Prostate gland (tissue), 2 donors: ENCODE measurements around the gene KRT40. TPM values are rescaled to one million over a fixed set of nuclear protein-coding genes. Genes with fewer than 3 reads are reported as not detected.

Experiments
- DNase-seq: peaks from one replicate; pipeline ENCODE4 v3.0.0-alpha.2; 2019; ENCODE audit warnings: low spot score
- H3K27ac ChIP-seq, 2 donors: fragments of 200-600 bp; sonication (generic); 2 replicates each; pipeline ENCODE4 v1.5.1; 2017 to 2019
- H3K27me3 ChIP-seq: fragments of 200-600 bp; sonication (generic); replicated peaks from 2 replicates; pipeline ENCODE4 v1.5.1; 2019; ENCODE audit not compliant: insufficient read depth
- H3K36me3 ChIP-seq, 2 donors: fragments of 200-600 bp; sonication (generic); 1 replicate in 1 of 2; 2 replicates in 1 of 2; pipeline versions ENCODE4 v1.5.1 to v1.8.1; 2017 to 2019
- H3K4me1 ChIP-seq: fragments of 200-600 bp; sonication (generic); replicated peaks from 2 replicates; pipeline ENCODE4 v1.5.1; 2019
- H3K4me3 ChIP-seq, 2 donors: fragments of 200-600 bp; sonication (generic); 2 replicates each; pipeline ENCODE4 v1.5.1; 2017 to 2019
- H3K9me3 ChIP-seq: fragments of 200-600 bp; sonication (generic); 2 replicates; pipeline ENCODE4 v1.5.1; 2017
- POLR2A ChIP-seq: fragments of 450-650 bp; IDR thresholded peaks from one replicate; pipeline ENCODE4 v1.6.1; 2016; ENCODE audit warnings: antibody characterized with exemption, mild to moderate bottlenecking
- POLR2AphosphoS5 ChIP-seq: sonication (generic); formaldehyde crosslinking; IDR thresholded peaks from one replicate; pipeline ENCODE4 v1.6.1; 2017; ENCODE audit warnings: antibody characterized with exemption
- WGBS: methylation state at CpG from one replicate; pipeline ENCODE4 v1.1.5; 2018; 5-methylcytosine and 5-hydroxymethylcytosine counted together
- intact Hi-C: fragments of 100-400 bp; cut with DNase I; formaldehyde crosslinking; loops from one replicate; pipeline ENCODE4 v1.14.2; 2022
- total RNA-seq, 2 donors: library from RNA; depleted of rRNA; stranded (reverse); fragments of >200 nt; gene quantifications; one replicate each; pipeline ENCODE4 v1.1.0, GENCODE V29; 2016
- TF ChIP-seq, protein P1 (sequence below), 4 experiments: fragments of 200-600 bp in 2 of 4; fragments of 450-650 bp in 2 of 4; sonication (generic) in 2 of 4; IDR thresholded peaks; 1 replicate in 3 of 4; 2 replicates in 1 of 4; pipeline ENCODE4 v1.5.1; 2016 to 2019; ENCODE audit warnings: antibody characterized with exemption in 4 of 4, mild to moderate bottlenecking in 2 of 4, moderate library complexity in 2 of 4

Gene KRT40
- total RNA-seq, 2 donors from 2014 or later = 0.74 TPM; not detected in 1

DNA sequence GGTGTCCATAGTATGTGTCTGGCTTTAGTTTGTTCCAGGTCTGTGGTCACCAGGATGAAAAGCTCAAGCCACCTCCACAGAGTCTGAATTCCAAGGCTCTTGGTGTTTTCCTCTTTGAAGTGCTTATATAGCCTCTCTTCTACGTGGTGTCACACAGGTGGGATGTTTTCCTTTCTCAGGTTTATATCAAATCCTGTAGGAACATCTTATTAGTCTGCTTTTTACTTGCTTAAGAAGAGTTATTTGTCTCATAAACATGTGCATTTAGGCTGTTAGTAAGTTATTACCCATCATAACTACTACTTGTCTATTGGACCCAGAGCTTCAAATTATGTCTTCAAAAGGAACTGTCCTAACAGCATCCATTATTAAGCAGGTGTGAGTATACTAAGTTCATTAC, 17.3 kb downstream of the KRT40 start, which contains the start of gene KRT39:
KRT39 (minus strand) TSS at position 101 of the 400 bp plus-strand sequence; CDS start at position 9, 92 bp downstream.
- Histone ChIP-seq H3K27me3 (no peaks in the 10 kb centered on the region), H3K27ac (no peak within 1 kb of the TSS), H3K4me1 (no peaks in the 10 kb centered on the region), H3K36me3 (no peaks in the 10 kb centered on the region), H3K4me3 (no peak within 1 kb of the TSS), H3K9me3 (no peaks in the 10 kb centered on the region)
- WGBS = 72% methylated on average over 1 of the region's 1 CpG
- intact Hi-C loops = no loop called here
- TF ChIP-seq, protein P1, sequence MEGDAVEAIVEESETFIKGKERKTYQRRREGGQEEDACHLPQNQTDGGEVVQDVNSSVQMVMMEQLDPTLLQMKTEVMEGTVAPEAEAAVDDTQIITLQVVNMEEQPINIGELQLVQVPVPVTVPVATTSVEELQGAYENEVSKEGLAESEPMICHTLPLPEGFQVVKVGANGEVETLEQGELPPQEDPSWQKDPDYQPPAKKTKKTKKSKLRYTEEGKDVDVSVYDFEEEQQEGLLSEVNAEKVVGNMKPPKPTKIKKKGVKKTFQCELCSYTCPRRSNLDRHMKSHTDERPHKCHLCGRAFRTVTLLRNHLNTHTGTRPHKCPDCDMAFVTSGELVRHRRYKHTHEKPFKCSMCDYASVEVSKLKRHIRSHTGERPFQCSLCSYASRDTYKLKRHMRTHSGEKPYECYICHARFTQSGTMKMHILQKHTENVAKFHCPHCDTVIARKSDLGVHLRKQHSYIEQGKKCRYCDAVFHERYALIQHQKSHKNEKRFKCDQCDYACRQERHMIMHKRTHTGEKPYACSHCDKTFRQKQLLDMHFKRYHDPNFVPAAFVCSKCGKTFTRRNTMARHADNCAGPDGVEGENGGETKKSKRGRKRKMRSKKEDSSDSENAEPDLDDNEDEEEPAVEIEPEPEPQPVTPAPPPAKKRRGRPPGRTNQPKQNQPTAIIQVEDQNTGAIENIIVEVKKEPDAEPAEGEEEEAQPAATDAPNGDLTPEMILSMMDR (IDR thresholded peaks at IDR 0.05) = no peak
- TF ChIP-seq POLR2A (no peak), POLR2AphosphoS5 (no peak)
- DNase-seq = no peak

- WGBS = 69% methylated on average over 1 of the region's 1 CpG
- Histone ChIP-seq H3K9me3 (no peaks in the 10 kb centered on the region), H3K27ac (no peak overlapping the region), H3K27me3 (no peaks in the 10 kb centered on the region), H3K36me3 (no peaks in the 10 kb centered on the region), H3K4me1 (no peaks in the 10 kb centered on the region), H3K4me3 (no peak overlapping the region)
- DNase-seq = no peak
- intact Hi-C loops = no loop called here
- TF ChIP-seq, protein P1 (IDR thresholded peaks at IDR 0.05) = peak in 3 of 4 experiments; percentile 39 to 47 (median 43)
- TF ChIP-seq POLR2A (no peak), POLR2AphosphoS5 (no peak)
Observed at GRCh38 chr17:40963838-40964237, 20.3 kb downstream of the KRT40 start.

DNA sequence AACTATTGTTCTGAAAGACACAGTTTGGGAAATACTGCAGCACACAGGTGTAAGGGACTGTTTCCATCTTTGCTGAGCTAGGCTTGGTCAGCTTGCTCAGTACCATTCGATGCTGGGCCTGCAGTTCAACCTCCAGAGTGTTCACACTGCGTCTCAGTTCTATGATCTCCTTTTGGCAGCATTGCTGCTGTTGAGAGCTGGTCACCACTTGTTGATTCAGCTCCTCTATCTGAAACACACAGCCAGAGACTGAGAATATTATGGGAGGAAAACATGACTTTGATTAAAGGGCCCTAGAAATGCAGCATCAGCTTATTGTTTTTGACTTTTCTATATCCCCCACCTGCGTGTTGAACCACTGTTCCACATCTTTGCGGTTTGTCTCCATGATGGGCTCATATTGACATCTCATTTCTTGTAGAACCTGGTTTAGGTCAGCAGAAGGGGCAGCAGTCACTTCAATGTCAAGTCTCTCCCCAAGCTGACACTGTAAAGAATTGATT, 22.0 kb downstream of the KRT40 start:
- H3K4me1 ChIP-seq = no peaks in the 10 kb centered on the region
- H3K9me3 ChIP-seq = no peaks in the 10 kb centered on the region
- TF ChIP-seq, protein P1 (IDR thresholded peaks at IDR 0.05) = no peak
- TF ChIP-seq POLR2A (no peak), POLR2AphosphoS5 (no peak)
- WGBS = 60% methylated on average over 4 of the region's 4 CpGs
- DNase-seq = no peak
- no peaks in the 10 kb centered on the region for H3K27me3 ChIP-seq
- no peaks in the 10 kb centered on the region for H3K36me3 ChIP-seq
- intact Hi-C loops = no loop called here
- H3K27ac ChIP-seq = peak overlapping the region; percentile 25 to 32
- no peak overlapping the region for H3K4me3 ChIP-seq

DNA sequence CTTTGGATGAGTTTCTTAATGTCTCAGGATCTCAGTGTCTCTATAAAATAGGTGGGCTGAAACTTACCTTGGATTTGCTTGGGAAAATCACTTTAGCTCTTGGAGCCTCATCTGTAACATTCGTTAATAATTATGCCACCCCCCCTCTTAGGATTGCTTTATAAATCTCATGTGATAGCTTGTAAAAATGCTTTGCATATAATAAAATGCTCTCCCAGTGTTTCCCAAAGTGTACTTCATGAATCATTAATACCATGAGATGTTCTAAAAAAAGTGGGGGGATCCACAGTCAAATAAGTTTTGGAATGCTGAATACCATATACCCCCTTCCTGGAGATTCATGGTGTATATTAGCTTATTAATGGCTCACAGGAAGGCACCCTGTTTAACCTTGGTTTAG, 22.5 kb downstream of the KRT40 start:
- no peaks in the 10 kb centered on the region for H3K9me3 ChIP-seq
- no peaks in the 10 kb centered on the region for H3K4me1 ChIP-seq
- WGBS = 9% methylated on average over 1 of the region's 1 CpG
- TF ChIP-seq POLR2AphosphoS5 (no peak), POLR2A (no peak)
- TF ChIP-seq, protein P1 (IDR thresholded peaks at IDR 0.05) = no peak
- no peaks in the 10 kb centered on the region for H3K36me3 ChIP-seq
- H3K27me3 ChIP-seq = no peaks in the 10 kb centered on the region
- DNase-seq = no peak
- peak overlapping the region; percentile 25 to 32 for H3K27ac ChIP-seq
- no peak overlapping the region for H3K4me3 ChIP-seq
- intact Hi-C loops = no loop called here

GRCh38 chr17:40960144-40960543, 24.0 kb downstream of the KRT40 start:
- H3K36me3 ChIP-seq = no peaks in the 10 kb centered on the region
- H3K4me1 ChIP-seq = no peaks in the 10 kb centered on the region
- TF ChIP-seq POLR2A = no peak
- TF ChIP-seq, protein P1 (IDR thresholded peaks at IDR 0.05) = no peak
- 79% methylated on average over 10 of the region's 10 CpGs for WGBS
- DNase-seq = no peak
- H3K27me3 ChIP-seq = no peaks in the 10 kb centered on the region
- no peak overlapping the region for H3K4me3 ChIP-seq
- intact Hi-C loops = no loop called here
- no peaks in the 10 kb centered on the region for H3K9me3 ChIP-seq
- no peak overlapping the region for H3K27ac ChIP-seq
